C4-2B (cell line): Measurements from ENCODE around the gene KDM4C.

Experiments
- H3K27ac ChIP-seq: fragments of 450-650 bp; 2 replicates; pipeline ENCODE4 v1.5.1; 2017
- ZFX ChIP-seq: fragments of 450-650 bp; IDR thresholded peaks from 2 replicates; pipeline ENCODE4 v1.6.1; 2017
- TF ChIP-seq, protein P1 (sequence below): fragments of 450-650 bp; conservative IDR thresholded peaks from 2 replicates; pipeline ENCODE4 v1.5.1; 2017; ENCODE audit warnings: mild to moderate bottlenecking

KDM4C gene

DNA sequence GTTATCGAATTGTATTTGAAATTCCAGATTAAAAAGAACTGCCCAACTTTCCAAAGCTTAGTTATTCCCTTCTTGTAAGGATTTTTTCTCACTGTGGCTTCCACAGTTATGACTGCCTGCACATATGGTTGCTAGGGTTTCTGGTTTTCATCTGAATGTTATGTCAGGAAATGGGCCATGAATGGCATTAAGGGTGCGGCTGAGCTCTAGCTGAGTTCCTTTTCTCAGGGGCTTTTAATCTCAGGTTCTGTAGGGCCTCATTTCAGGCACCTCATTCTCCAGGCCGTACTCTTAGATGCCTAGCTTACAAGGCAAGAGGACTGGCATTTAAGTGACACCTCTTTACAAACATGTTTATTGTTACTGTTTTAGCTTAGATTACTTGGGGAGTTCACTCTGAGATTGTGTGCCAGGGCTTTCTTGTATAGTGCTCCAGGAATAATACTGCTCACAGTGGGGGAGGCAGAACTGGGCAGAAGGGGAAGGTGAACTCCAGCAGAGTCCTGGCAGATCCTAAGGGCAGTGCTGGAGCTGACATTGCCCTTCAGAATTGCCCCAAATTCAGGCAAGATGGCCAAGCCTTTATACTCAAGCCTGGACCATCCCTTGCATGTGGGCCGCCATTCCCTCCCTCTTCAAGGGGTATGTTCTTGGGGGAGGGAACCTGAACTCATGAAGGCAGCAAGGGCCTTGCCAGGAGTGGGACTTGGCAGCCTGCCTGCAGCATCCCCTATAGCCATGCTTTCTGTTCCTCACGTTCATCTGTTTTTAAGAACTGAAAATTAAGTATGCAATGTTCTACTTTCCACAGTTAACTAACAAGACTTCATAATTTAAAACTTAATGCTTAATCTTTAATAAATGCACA lies 111.5 kb downstream of the KDM4C start:
- no peak overlapping the region for H3K27ac ChIP-seq
- TF ChIP-seq, protein P1, sequence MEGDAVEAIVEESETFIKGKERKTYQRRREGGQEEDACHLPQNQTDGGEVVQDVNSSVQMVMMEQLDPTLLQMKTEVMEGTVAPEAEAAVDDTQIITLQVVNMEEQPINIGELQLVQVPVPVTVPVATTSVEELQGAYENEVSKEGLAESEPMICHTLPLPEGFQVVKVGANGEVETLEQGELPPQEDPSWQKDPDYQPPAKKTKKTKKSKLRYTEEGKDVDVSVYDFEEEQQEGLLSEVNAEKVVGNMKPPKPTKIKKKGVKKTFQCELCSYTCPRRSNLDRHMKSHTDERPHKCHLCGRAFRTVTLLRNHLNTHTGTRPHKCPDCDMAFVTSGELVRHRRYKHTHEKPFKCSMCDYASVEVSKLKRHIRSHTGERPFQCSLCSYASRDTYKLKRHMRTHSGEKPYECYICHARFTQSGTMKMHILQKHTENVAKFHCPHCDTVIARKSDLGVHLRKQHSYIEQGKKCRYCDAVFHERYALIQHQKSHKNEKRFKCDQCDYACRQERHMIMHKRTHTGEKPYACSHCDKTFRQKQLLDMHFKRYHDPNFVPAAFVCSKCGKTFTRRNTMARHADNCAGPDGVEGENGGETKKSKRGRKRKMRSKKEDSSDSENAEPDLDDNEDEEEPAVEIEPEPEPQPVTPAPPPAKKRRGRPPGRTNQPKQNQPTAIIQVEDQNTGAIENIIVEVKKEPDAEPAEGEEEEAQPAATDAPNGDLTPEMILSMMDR: no peak
- TF ChIP-seq ZFX: no peak

DNA sequence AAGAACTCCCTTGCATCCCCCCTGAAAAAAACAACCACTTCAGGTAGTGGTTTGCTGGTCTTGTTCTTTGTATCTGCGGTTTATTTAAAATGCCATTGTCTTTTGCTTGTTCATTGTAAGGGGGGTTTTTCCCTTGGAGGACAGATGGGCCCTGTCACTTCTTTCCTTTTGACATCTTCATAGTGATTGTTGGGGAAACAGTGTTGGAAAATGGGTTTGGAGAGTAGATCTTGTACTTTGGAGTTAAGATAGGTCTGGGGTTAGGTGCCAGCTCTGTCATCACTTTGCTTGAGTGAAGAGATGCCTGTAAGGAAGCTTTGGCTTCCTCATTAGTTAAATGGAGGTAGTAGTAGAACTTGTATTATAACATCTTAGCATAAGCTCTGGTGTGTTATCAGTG lies 112.4 kb downstream of the KDM4C start:
- TF ChIP-seq, protein P1: no peak
- TF ChIP-seq ZFX: no peak
- no peak overlapping the region for H3K27ac ChIP-seq

DNA sequence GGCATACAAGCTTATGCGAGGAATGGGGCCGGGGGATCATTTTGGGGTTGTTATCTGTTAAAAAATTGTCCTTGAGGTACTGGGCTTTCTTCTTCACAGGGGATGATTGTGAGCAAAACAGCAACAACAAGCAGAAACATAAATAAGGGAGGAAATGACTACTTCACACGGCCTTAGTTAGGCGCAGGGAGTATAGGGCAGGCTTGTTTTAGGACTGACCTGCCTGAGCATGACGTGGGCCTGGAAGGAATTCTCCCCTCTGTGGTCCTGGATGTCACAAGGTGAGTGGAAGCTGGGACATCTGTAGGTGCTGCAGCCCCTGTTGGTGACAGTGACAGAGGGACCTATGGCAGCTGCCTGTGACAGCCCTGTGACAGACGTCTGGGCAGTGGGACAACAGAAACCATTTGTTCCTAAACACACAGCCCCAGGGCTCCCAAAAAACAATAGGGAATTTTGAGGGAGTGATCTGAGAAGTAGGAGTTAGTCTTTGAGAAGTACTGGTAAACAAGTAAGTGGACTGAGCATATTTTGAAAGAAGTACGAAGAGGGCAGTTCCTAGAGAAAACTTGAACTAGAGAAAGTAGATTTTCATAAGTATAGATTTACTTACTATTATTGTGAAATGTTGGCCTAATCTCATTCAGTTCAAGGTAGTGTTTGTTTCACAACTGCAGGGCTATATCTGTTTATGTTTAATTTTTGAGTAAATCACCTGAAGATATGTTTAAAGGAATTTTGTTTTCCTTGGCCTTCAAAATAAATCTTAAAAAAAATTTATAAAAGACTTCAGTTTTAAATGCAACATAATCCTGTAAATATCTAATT lies 113.1 kb downstream of the KDM4C start:
- no peak overlapping the region for H3K27ac ChIP-seq
- TF ChIP-seq, protein P1: no peak
- TF ChIP-seq ZFX: no peak

DNA sequence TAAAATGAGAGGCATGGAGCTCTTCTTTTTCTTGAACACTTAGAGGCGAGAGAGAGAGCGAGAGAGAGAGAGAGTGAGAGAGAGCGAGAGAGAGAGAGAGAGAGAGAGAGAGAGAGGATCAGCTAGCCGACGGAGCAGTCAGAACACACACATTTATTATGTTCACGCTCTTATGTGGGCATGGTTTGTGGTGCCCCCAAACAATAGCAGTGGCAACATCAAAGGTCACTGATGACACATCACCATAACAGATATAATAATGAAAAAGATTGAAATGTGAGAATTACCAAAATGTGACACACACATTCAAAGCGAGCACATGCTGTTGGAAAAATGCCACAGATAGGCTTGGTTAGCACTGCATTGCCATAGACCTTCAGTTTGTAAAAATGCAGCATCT lies 116.1 kb downstream of the KDM4C start:
- TF ChIP-seq, protein P1: no peak
- TF ChIP-seq ZFX: no peak
- no peak overlapping the region for H3K27ac ChIP-seq

DNA sequence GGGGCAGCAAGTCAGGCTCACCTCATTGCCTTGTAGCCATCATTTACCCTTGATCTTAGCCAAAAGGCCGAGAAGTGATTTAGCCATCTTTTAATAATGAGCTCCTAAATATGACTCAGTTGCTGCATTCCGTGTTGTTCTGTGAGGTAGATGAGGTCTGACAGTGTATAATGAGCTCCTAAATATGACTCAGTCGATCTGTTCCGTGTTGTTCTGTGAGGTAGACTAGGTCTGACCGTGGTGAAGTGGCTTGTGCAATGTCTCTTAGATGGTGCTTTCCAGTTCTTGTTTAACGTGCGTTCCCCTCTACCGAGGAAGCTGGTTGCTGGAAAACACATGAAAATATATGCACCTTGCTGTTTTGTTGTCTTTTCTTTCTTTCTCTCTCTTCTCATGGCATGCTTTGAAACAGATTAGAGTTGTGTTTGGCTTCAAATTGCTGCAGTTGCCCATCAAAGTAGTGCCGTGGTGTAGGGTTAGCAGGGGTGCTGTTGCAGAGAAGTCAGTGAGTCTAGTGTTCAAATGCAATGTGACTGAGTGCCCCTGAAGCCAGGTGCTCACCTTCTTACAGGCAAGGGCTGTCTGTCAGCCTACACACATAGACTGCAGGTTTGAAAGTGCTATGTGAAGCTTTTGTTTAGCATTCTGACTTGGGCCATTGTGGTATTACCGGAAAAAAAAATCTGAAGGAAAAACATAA lies 118.6 kb downstream of the KDM4C start:
- no peak overlapping the region for H3K27ac ChIP-seq
- TF ChIP-seq, protein P1: no peak
- no peak for TF ChIP-seq ZFX

DNA sequence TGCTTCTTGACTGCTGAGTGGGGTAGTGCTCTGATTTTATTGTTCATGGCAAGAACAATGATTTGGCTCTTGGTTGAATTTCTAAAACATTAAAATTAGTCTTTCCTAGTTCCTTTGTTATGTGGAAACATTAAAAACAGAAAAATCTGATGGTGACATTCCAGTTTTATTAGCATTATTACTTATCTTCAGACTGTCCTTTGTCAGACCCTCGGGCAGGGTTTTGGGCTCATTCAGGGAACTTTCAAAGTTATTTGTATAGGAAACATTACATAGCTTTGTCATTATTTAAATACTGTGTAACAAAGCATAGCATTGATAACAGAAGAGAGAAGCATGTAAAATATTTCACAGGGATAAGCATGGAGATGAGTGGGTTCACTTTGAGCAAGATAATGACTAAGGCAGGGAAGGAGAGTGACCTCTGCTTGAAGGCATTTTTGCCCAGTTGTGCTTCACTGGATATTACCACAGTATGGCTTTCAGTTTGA lies 119.9 kb downstream of the KDM4C start:
- TF ChIP-seq, protein P1: no peak
- TF ChIP-seq ZFX: no peak
- no peak overlapping the region for H3K27ac ChIP-seq
